Caco-2 (cell line): ENCODE results near the gene VWA5A. TPM values are rescaled to one million over a fixed set of nuclear protein-coding genes. Genes with fewer than 3 reads are reported as not detected.
A peak's percentile ranks its signal among the peaks of the same experiment; 100 is the strongest.

ENCODE experiments used
- BruUV-seq: library from RNA; stranded (reverse); fragments of 400-500 nt; replicated peaks from 2 replicates; lab custom pipeline; 2021; lab: Mats Ljungman, UMichigan
- CTCF ChIA-PET: fragments of 300-600 bp; sonication (Branson Sonifier 250); formaldehyde crosslinking; loops from one replicate; lab custom pipeline; 2022; ENCODE audit warnings: antibody characterized with exemption; lab: Charles Lee
- POLR2A ChIA-PET: fragments of 300-600 bp; sonication (Branson Sonifier 250); formaldehyde crosslinking; loops from one replicate; lab custom pipeline; 2022; ENCODE audit warnings: antibody characterized with exemption; lab: Charles Lee
- DNase-seq, 2 experiments: peaks; one replicate each; pipeline versions ENCODE4 v3.0.0 to v3.0.0-alpha.2; 2020 to 2022
- H3K27me3 ChIP-seq: replicated peaks from 2 replicates; pipeline ENCODE4 v1.6.0; 2011; ENCODE audit warnings: low read length; ENCODE audit not compliant: control insufficient read depth, insufficient read depth
- H3K36me3 ChIP-seq: 2 replicates; pipeline ENCODE4 v1.5.1; 2011; ENCODE audit warnings: low read length; ENCODE audit not compliant: control insufficient read depth, insufficient read depth
- H3K4me1 ChIP-seq: fragments of 250-450 bp; sonication (Bioruptor Pico); 2 replicates; pipeline ENCODE4 v1.5.1; 2020; ENCODE audit warnings: mild to moderate bottlenecking
- H3K4me3 ChIP-seq: 2 replicates; pipeline ENCODE4 v1.5.1; 2011; ENCODE audit warnings: low read depth, mild to moderate bottlenecking, control low read depth, low read length
- H3K9me3 ChIP-seq: fragments of 250-450 bp; sonication (Bioruptor Pico); 2 replicates; pipeline ENCODE4 v1.5.1; 2020; ENCODE audit warnings: mild to moderate bottlenecking, moderate library complexity
- H3K27ac Mint-ChIP-seq: one replicate; pipeline ENCODE4 v1.8.0; 2022; ENCODE audit warnings: mixed read lengths; ENCODE audit not compliant: unreplicated experiment
- H3K27me3 Mint-ChIP-seq: one replicate; pipeline ENCODE4 v1.8.0; 2022; ENCODE audit warnings: mixed read lengths; ENCODE audit not compliant: insufficient read depth, unreplicated experiment
- H3K36me3 Mint-ChIP-seq: one replicate; pipeline ENCODE4 v1.8.0; 2022; ENCODE audit warnings: mild to moderate bottlenecking, mixed read lengths; ENCODE audit not compliant: insufficient read depth, unreplicated experiment
- H3K4me1 Mint-ChIP-seq: one replicate; pipeline ENCODE4 v1.8.0; 2022; ENCODE audit warnings: low read depth, mixed read lengths; ENCODE audit not compliant: unreplicated experiment
- H3K4me3 Mint-ChIP-seq: one replicate; pipeline ENCODE4 v1.8.0; 2022; ENCODE audit warnings: mild to moderate bottlenecking, moderate library complexity, mixed read lengths; ENCODE audit not compliant: unreplicated experiment
- H3K9me3 Mint-ChIP-seq: one replicate; pipeline ENCODE4 v1.8.0; 2022; ENCODE audit warnings: mixed read lengths; ENCODE audit not compliant: unreplicated experiment
- CTCF ChIP-seq, 2 experiments: fragments of 200-600 bp in 1 of 2; IDR thresholded peaks; 1 replicate in 1 of 2; 2 replicates in 1 of 2; pipeline versions ENCODE4 v1.5.1 to v1.8.0; 2011 to 2022; ENCODE audit warnings: antibody characterized with exemption in 1 of 2, control low read depth in 1 of 2, inconsistent platforms in 1 of 2, low read depth in 1 of 2, low read length in 1 of 2, mild to moderate bottlenecking in 1 of 2, moderate library complexity in 1 of 2; ENCODE audit not compliant: insufficient read depth in 1 of 2, severe bottlenecking in 1 of 2, unreplicated experiment in 1 of 2
- intact Hi-C: fragments of 100-400 bp; cut with micrococcal nuclease; formaldehyde crosslinking; loops from one replicate; pipeline ENCODE4 v1.10.0; 2022; ENCODE audit not compliant: unreplicated experiment
- total RNA-seq: library from RNA; stranded (reverse); gene quantifications from 2 replicates; pipeline ENCODE4 v1.2.3, GENCODE V29; 2022

VWA5A gene
- total RNA-seq, 1 experiment from 2014 or later: 1.6 TPM

DNA sequence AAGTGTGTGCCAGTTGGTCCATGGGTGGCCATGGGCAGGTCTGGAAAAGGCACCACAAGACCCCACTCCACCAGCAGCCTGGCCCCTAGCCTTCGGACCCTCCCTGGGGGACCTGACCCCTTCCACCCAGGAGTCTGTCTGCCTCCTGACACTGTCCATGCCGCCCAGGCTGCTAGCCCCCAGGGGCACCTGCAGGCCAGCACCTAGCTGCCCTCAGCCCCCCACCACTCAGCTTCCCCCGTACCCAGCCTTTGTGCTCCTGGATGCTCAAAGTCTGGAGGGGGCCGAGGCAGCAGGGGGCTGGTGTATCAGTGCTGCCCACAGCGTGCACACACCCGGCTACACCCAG lies 39.8 kb upstream of the VWA5A start:
- no peaks in the 10 kb centered on the region for H3K9me3 Mint-ChIP-seq
- BruUV-seq: no TSS peak
- DNase-seq: no peak
- H3K4me3 Mint-ChIP-seq: peak overlapping the region; percentile 65
- H3K27me3 Mint-ChIP-seq: peaks cover 21% of the 10 kb centered on the region
- H3K27ac Mint-ChIP-seq: no peak overlapping the region
- H3K4me1 Mint-ChIP-seq: no peaks in the 10 kb centered on the region
- ChIA-PET CTCF (interaction anchor here (0.8 kb wide), 1 partner anchor 8 kb away, joined by 3 read pairs; no protein-coding TSS in a partner anchor), POLR2A (no interaction called here)
- intact Hi-C loops: loop anchor here (10.0 kb wide), 2 partner anchors 249 to 329 kb away; partner anchors contain the start of gene OR8D2
- no peak for TF ChIP-seq CTCF (IDR thresholded peaks at IDR 0.05; ENCODE audit: insufficient read depth in 1 of 2, low read depth in 1 of 2, low read length in 1 of 2, severe bottlenecking in 1 of 2, unreplicated experiment in 1 of 2)
- H3K4me1 ChIP-seq: no peaks in the 10 kb centered on the region
- H3K9me3 ChIP-seq: no peaks in the 10 kb centered on the region
- H3K27me3 ChIP-seq: no peaks in the 10 kb centered on the region; the same call in 1 of the 2 replicates
- H3K36me3 ChIP-seq: no peaks in the 10 kb centered on the region
- no peak overlapping the region for H3K4me3 ChIP-seq
- no peaks in the 10 kb centered on the region for H3K36me3 Mint-ChIP-seq

DNA sequence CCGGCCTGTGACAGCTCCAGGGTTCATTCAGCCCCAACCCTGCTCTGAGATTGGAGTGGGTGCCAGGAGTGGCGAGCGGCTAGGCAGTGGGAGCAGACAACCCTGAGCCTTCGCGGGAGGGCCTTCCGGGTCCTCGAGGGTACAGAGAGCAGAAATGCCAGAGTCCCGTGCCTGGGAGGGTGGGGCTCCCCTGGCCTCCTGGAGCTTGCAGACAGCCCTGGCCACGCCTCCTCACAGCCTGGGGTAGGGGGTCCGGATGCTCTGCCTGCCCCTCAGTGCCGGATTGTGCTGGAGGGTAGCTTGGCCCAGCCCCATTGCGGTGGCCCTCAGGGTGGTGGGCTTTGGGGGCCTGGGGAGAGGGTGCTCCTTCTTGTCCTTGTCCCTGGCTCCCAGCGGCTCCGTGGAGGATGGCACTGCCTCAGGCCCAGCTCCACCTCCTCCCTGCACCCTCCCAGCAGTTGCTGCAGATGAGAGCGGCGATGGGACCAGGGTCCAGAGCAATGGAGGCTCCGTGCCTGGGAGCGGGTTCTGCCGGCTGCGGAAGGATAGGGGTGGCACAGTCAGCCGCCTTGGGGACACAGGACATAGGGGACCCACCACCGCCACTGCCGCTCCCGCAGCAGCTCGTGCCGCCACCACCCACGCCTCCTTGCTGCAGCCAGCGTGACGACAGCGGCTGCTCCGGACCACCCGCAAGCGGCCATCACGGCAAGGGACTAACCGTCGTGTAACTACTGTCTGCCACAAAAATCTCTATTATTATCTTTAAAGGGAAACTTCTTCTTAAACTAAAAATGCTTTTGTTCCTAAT lies 39.2 kb upstream of the VWA5A start:
- no peak for TF ChIP-seq CTCF (IDR thresholded peaks at IDR 0.05; ENCODE audit: insufficient read depth in 1 of 2, low read depth in 1 of 2, low read length in 1 of 2, severe bottlenecking in 1 of 2, unreplicated experiment in 1 of 2)
- DNase-seq: peak; percentile 12 to 46
- Mint-ChIP-seq H3K4me3 (peak overlapping the region; percentile 65), H3K27me3 (peaks cover 22% of the 10 kb centered on the region), H3K9me3 (no peaks in the 10 kb centered on the region), H3K36me3 (no peaks in the 10 kb centered on the region), H3K27ac (no peak overlapping the region), H3K4me1 (no peaks in the 10 kb centered on the region)
- Histone ChIP-seq H3K9me3 (no peaks in the 10 kb centered on the region), H3K4me1 (no peaks in the 10 kb centered on the region), H3K36me3 (no peaks in the 10 kb centered on the region), H3K27me3 (no peaks in the 10 kb centered on the region; the same call in 1 of the 2 replicates), H3K4me3 (peak overlapping the region; percentile 30)
- CTCF ChIA-PET: no interaction called here
- no TSS peak for BruUV-seq
- intact Hi-C loops: loop anchor here (10.0 kb wide), 2 partner anchors 249 to 329 kb away; partner anchors contain the start of gene OR8D2
- POLR2A ChIA-PET: no interaction called here

DNA sequence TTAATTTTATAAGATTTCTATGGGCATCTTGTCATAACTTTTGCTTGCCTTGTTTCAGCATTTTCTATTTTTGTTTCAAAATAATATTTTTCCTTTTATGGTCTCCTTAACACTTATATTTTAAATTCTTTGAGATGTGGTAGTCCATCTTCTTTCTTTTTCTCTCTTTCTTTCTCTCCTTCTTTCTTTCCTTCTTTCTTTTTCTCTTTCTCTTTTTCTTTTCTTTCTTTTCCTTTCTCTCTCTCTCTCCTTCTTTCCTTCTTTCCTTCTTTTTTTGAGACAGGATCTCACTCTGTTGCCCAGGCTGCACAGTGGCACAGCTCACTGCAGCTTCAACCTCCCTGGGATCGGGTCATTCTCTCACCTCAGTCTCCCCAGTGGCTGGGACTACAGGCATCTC lies 38.0 kb upstream of the VWA5A start:
- no peak overlapping the region for H3K4me3 Mint-ChIP-seq

More for the DNA sequence above, 38.0 kb upstream of the VWA5A start:
- H3K9me3 ChIP-seq: no peaks in the 10 kb centered on the region
- H3K27me3 Mint-ChIP-seq: peaks cover 27% of the 10 kb centered on the region
- no peaks in the 10 kb centered on the region for H3K9me3 Mint-ChIP-seq
- ChIA-PET POLR2A (no interaction called here), CTCF (no interaction called here)
- H3K27me3 ChIP-seq: no peaks in the 10 kb centered on the region
- no peaks in the 10 kb centered on the region for H3K36me3 Mint-ChIP-seq
- H3K36me3 ChIP-seq: no peaks in the 10 kb centered on the region
- H3K4me1 Mint-ChIP-seq: no peaks in the 10 kb centered on the region
- intact Hi-C loops: loop anchor here (10.0 kb wide), 2 partner anchors 248 to 328 kb away; partner anchors contain the start of gene OR8D2
- no peaks in the 10 kb centered on the region for H3K4me1 ChIP-seq
- TF ChIP-seq CTCF (IDR thresholded peaks at IDR 0.05; ENCODE audit: insufficient read depth in 1 of 2, low read depth in 1 of 2, low read length in 1 of 2, severe bottlenecking in 1 of 2, unreplicated experiment in 1 of 2): no peak
- no peak overlapping the region for H3K27ac Mint-ChIP-seq
- DNase-seq: no peak
- H3K4me3 ChIP-seq: no peak overlapping the region
- BruUV-seq: no TSS peak
